Vagina (tissue), 2 donors: Measurements from ENCODE around the gene KDM4C.

Source experiments
- POLR2A ChIP-seq, 2 donors: fragments of 450-650 bp; IDR thresholded peaks; one replicate each; pipeline ENCODE4 v1.6.1; 2017; ENCODE audit warnings: antibody characterized with exemption in 2 of 2, mild to moderate bottlenecking in 2 of 2, moderate library complexity in 2 of 2
- POLR2AphosphoS5 ChIP-seq, 2 donors: sonication (generic); formaldehyde crosslinking; IDR thresholded peaks; one replicate each; pipeline ENCODE4 v1.9.0; 2017; ENCODE audit warnings: antibody characterized with exemption in 2 of 2, mild to moderate bottlenecking in 2 of 2, low read depth in 1 of 2; ENCODE audit not compliant: insufficient read depth in 1 of 2
- TF ChIP-seq, protein P1 (sequence below), 3 experiments: fragments of 450-650 bp in 2 of 3; fragments of 200-600 bp in 1 of 3; sonication (generic) in 1 of 3; IDR thresholded peaks; one replicate each; pipeline ENCODE4 v1.5.1; 2017 to 2019; ENCODE audit warnings: antibody characterized with exemption in 3 of 3, mild to moderate bottlenecking in 2 of 3, moderate library complexity in 2 of 3

DNA sequence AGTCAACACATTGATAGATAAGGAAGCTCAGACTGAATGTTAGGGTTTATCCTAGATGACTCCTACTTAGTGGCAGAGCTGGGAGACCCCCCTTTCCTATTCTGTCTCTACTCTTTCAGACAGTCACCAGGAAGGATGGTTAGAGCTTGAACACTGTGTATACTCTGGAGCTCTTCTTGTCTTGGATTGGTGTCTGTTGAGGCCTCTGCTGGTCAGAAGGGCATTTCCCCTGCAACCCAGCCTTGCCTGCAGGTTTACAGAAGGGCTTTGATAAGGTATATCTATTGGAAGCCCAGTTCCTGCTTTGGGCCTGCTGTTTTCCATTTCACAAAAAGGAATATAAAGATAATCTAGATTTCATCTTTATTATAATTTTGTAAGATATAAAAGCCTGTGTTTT lies 71.8 kb downstream of the KDM4C start:
- TF ChIP-seq, protein P1, sequence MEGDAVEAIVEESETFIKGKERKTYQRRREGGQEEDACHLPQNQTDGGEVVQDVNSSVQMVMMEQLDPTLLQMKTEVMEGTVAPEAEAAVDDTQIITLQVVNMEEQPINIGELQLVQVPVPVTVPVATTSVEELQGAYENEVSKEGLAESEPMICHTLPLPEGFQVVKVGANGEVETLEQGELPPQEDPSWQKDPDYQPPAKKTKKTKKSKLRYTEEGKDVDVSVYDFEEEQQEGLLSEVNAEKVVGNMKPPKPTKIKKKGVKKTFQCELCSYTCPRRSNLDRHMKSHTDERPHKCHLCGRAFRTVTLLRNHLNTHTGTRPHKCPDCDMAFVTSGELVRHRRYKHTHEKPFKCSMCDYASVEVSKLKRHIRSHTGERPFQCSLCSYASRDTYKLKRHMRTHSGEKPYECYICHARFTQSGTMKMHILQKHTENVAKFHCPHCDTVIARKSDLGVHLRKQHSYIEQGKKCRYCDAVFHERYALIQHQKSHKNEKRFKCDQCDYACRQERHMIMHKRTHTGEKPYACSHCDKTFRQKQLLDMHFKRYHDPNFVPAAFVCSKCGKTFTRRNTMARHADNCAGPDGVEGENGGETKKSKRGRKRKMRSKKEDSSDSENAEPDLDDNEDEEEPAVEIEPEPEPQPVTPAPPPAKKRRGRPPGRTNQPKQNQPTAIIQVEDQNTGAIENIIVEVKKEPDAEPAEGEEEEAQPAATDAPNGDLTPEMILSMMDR (IDR thresholded peaks at IDR 0.05): no peak
- TF ChIP-seq POLR2A (IDR thresholded peaks at IDR 0.05): no peak
- TF ChIP-seq POLR2AphosphoS5 (IDR thresholded peaks at IDR 0.05; ENCODE audit: insufficient read depth in 1 of 2, low read depth in 1 of 2): no peak
